GM18499 (cell line): ENCODE data around the gene ERBB4.
"Not testable (repeated sequence)": the region's sequence is repeated elsewhere in the genome, so short reads cannot be mapped to it uniquely, and the experiment has no call there.

ENCODE experiments used
- ATAC-seq: cut with Tn5 transposase; IDR thresholded peaks from one replicate; pipeline ENCODE4 v1.9.1; 2021; ENCODE audit warnings: moderate number of reproducible peaks; ENCODE audit not compliant: insufficient read depth, unreplicated experiment

ERBB4 gene

DNA sequence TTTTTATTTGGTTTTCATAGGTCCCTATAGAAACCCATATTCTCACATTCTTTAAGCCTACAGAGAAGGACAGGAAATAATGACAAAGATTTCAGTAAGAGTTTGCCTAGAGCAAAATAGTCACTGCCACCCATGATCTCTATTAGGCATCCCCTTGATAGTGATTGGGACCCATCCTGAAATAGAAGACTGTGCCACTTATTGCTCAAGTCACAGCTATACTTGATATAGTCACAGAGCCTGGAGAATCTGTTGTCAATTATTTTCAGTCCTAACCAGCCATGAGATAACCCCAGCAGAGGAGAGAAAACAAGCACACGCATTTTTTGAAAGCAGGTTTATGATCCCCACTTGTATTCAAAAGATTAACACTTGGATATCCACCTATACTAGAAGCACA is 8.2 kb downstream of the ERBB4 start:
- no peak for ATAC-seq

DNA sequence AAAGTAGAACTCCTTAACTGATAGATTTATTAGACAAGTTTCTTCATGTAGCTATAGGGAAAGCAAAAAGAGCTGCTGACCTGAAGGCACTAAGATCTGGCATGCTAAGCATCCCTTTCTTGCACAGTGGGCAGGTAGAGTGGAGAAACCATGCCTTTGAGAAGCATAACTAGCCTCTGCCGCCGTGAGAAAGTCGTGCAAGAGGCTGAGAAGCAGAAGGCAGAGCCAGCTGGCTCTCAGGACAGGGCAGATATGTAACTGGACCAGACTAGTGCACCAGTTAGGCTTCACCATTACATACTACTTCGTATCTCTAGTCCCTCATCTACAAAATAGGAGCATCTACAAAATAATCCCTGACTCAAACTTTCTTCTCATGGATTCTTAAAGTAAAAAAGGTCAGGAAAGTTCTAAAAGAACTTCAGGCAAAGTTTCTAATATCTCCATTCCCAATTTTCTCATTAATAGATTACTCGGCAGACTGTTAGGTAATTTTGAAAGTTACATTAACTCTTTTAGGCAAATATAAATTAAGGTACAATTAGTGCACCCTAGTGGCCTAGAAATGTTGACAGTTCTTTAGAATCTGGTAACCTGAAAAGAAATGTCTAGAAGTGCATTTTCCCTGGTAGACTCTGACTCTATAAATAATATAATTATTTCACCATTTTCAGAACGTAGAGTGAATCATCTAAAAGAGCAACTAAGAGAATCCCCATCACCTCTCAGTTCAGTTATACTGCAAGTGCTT is 10.3 kb downstream of the ERBB4 start:
- ATAC-seq = no peak

DNA sequence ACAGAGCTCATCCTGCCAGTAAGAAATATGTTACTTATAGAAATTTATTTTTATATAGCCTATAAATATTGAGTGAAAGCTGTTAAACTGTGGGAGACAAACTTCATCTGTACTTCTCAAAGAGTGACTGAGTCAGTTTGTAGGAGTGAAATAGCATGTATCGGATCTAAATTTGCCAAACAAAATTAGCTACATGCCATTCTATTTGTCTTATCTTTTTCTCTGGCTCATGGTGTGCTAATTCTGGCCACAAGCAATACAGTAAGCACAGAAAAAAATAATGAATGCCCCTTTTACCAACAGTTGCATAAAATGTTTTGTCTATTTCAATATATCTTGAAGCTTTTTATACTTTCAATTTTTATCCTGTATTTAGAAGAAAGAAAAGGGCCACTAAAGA is 12.5 kb downstream of the ERBB4 start:
- no peak for ATAC-seq

DNA sequence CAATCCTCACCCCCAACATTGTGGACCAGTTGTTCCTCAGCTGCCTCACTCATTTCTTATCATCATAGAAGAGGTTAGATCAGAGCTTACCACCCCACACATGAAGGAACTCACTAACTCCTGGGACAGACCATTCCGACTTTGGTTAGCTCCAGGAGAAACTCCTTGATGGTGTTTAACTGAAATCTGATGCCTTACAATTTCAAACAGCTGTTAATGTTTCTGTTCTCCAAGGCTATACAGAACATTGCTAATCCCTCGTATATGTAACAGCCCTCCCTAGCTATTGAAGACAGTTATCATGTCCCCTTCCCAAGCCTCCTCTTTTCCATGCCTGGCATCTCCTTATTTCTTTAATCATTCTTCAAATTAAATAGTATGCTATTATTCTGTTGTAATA is 14.8 kb downstream of the ERBB4 start:
- ATAC-seq = no peak

DNA sequence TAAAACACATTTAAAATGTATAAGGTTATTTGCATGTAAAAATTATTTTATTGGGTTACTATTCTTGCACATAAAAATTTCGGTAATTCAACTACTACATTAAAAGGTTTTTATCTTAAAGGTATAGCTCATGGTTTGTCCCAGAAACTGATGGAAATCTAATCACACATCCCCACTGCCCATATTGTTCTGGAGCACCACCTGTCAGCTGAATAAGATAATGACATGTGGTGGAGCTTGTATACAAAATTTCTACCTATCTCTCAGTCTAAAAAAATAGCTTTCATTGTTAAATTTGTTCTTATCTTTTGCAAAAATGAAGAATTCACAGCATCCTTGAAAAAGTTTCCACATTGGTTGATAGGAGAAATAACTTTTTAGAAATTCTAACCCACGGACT is 18.3 kb downstream of the ERBB4 start:
- no peak for ATAC-seq

DNA sequence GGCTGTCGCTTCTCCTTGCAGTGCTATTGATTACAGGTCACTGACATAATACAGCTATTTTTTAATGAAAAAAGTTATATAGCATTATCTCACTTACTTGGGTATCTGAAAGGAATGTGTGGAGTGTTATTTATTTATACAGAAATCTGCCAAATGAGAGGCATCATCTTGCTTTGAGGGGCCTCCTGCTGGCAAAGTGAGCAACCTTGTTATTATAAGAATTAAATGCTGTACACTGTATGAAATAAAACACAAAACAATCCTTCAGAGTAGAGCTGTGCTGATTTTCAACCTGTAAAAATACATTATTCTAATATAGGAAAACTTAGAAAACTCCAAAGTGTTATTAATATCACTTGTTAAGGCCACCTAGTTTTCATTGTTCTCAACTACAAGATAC is 20.9 kb downstream of the ERBB4 start:
- no peak for ATAC-seq

DNA sequence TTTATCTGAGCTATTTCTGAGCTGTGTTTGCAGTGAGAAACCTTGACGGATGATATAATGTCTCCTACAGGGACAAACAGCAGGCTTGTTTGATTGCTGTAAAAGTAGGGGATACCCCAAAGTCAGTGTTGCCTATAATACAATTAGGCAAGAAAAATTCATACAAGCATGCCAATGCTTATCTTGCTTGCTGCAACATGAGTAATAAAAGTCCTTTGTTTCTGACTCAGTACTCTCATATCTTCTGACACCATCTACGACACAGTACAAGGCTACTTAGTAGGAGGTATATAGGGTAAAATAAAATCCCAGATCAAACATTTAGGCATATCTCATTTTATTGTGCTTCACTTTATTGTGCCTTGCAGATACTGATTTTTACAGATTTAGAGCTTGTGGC is 33.0 kb downstream of the ERBB4 start:
- peak; percentile 70 for ATAC-seq

DNA sequence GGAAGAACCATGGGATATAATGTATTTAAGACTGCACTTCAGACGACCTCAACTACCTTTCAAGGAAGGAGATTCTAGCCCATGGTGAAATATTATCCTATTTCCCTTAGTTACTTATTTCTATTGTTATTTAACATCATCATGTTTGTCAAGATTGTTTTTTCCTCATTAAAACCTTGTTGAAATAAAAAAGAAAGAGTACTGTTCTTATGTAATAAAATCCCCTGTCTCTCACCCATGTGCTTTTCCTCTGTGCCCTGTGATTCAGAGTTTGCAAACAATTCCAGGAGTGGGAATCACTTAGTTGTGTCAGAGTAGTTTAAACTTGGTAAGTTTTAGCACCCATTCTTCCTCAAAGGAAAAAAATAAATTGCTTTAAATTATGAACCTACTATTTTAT is 43.6 kb downstream of the ERBB4 start:
- ATAC-seq = no peak

DNA sequence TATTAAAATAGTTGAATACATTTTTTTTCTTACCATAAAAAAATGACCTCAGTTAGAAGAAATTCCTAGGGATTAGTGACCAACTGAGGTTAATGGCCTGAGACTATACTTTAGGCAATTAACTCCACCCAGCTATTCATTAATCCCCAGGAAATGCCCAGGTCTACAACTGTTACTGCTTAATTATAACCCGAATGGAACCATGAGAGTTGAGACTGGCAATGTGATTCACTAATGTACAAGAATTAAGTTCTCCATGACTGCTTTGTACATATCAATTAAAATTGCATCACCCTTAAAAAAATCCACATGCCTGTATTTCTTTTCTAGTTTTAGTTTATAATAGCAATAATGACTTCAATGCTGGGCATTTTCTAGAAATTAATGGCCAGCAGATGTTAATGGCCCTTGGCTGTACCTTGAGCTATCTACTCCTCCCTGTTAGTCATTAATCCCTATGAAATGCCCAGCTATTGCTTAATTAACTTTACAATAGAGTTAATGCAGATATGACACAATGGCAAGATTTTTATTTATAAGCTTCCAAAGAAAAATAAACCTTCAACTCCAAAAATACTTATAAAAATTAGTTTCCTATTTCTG is 44.1 kb downstream of the ERBB4 start:
- ATAC-seq = no peak

DNA sequence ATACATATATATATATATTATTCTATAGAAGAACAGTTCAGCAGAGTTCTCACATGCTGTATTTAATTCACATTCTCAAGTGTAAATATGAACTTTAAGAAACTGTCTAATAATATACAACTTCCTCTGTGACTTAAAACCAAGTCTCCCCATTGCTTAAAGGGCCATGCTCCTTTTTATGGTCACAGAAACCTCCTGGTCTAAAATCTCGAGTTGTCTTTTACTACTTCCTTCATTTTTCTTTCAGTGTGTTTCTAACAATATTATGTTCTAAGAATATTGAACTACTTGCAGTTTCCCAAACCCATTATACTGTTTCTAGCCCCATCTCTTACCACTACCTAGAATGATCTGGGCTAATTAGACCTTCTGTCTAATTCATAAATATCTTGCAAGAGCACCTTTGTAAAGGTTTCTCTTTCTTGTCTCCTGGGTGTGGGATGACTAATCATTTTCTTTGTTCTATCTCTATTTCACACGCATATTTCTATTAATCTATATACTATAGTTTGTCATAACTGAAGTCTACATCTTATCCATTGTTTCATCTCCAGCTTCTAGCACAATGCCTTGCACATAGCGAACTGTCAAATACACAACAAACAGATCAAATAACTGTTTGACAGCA is 48.8 kb downstream of the ERBB4 start:
- peak; percentile 79 for ATAC-seq

DNA sequence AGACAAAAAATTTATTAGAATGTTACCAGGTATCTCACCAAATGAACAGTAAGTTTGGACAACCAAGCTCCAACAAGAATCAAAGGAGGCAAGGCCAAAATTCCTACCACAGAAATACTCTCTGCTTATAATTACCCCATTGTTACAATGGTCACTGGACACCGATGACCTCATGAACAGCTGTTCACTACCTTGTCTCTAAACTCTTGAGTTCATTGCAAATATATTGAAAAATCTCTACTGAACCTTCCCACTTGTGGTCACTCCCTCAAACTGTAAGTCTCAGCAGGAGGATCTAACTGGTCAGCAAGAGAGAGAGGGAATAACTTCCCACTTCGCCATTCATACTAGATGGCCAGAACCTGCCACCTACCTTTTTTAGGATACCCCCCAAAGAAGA is 50.0 kb downstream of the ERBB4 start:
- no peak for ATAC-seq

DNA sequence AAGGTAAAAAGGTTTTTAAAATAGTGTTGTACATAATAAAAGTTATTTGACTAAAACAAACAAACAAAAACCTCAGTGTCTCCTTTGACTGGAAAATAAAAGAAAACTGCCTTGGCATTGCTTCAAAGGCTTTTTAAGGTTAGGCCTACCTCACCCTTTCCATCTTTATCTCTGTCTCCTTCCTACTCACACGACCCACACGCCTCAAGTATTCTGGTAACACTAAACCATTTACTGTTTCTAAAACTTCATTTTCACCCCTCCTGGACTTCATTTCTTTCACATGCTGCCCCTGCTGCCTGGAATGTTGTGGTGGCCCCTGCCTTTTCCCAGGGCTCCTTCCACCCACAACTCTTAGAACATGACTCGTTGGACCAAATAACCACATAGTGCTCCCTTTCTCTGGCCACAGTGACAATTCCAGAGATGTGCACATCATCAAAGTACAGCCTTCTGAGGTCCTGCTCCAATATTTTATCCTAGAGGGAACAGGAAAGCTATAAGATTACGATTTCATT is 54.0 kb downstream of the ERBB4 start:
- ATAC-seq = no peak

DNA sequence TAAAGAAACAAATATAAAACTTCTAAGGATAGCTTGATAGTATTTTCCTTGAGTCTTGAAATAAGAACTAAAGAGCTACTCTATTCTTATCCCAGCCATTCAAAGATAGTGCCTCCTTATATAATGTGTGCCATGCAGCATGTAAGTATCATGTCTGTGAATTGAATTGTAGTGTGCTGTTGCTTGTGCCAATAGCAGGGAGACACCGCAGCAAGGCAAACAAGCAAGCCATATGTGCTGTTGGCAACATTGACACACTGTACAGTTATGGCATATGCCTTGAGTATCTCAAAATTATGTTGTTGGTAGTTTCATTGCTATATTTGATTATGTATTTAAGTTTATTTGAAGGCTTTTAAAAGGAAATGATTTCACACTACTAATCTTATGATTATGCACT is 58.2 kb downstream of the ERBB4 start:
- no peak for ATAC-seq

DNA sequence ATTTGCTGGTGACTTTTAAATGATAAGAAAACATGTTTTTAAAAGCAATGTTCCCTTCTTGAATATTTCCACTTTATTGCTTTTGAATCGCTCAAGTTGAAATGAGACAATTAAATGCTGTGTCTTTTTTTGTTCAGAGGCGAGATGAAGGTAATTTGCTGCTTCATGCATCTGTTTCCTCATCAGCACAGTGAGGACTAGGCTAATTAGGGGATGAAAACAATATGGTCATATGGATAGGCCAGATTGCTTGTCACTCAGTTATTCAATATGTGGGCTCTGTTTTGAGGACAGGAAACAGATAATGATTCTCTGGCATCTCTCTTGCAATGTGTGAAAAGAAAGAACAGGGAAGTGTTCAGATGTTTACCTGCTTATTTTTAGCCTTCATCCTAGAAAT is 61.0 kb downstream of the ERBB4 start:
- no peak for ATAC-seq

DNA sequence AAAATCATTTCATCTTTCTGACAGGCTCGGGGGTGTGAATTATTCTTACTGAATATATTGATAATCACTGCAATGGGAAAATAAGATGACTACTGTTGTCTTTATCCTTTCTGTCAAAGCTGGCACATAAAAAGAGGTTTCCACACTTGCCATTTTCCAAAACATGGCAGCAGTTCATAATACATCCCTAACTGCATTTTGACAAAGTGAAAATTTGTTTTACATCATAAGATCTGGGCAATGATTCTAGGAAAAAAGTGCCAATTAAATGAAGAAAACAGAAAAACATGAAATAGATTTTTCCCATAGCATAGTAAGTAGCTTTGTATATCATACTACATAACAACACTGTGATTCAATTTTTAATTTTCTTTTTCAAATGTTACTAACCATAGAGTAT is 65.4 kb downstream of the ERBB4 start:
- no peak for ATAC-seq

DNA sequence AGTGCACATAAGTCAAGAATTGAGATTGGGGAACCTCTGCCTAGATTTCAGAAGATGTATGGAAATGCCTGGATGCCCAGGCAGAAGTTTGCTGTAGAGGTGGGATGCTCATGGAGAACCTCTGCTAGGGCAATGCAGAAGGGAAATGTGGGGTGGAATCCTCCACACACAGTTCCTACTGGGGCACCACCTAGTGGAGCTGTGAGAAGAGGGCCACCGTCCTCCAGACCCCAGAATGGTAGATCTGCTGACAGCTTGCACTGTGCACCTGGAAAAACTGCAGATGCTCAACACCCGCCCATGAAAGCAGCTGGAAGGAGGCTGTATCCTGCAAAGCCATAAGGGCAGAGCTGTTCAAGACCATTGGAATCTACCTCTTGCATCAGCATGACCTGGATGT is 71.1 kb downstream of the ERBB4 start:
- ATAC-seq = not testable (repeated sequence)

DNA sequence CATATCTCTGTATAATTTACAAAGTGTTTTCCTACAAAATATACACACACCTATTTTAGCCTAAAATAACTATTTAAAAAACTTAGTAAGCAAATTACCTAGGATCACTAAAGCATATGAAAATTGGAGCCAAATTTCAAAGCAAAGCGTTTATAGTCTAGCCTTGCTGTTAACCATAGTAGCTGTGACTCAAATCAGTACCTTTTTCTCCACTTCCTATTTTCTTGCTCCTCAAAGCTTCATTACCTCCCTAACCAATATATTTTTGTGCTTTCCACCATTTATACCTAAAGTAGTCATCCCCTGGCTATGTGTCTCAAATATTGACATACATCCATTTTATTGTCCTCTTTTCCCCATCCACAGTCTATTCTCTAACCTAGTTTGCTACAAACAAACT is 73.1 kb downstream of the ERBB4 start:
- no peak for ATAC-seq

DNA sequence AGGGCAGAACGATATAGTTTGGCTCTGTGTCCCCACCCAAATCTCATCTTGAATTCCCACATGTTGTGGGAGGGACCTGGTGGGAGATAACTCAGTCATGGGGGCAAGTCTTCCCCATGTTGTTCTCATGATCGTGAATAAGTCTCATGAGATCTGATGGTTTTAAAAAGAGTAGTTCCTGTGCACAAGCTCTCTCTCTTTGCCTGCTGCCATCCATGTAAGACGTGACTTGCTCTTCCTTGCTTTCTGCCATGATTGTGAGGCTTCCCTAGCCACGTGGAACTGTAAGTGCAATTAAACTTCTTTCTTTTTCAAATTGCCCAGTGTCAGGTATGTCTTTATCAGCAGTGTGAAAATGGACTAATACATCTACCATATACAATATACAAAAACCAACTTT is 76.9 kb downstream of the ERBB4 start:
- ATAC-seq = not testable (repeated sequence)

DNA sequence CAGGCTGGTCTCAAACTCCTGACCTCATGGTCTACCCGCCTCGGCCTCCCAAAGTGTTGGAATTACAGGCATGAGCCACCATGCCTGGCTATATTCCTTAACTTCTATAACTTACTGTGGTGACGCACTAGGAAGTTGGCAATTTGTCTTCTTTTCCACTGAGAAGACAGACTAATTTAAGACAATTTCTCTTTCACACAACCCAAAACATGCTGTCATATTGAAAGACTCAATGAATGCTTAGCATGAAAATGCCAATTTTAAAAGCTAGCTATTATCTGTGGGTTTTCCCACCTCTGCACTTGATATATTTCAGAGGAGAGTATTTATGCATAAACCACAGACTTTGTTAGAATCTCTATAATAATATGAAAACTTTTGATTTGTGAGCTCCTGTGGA is 84.5 kb downstream of the ERBB4 start:
- ATAC-seq = no peak

DNA sequence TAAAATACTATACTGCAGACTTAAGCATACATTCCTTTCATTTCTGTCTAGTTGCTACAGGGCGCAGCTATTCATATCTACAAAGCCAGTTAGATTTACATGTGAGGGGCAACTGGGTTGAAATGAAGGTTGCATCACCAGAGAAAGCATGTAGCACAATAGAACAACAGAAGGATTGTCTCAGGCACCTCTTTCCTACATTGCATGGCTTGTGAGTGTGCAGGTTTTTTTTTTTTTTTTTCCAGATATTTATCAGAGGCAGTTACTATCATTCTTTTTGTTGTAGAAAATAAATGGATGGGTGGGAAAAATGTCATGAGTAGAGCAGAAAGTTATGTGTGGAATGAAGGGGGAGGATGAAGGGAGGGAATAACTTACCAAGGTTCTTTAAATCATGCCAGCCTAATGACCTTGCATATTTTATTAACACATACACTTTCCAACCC is 86.8 kb downstream of the ERBB4 start:
- no peak for ATAC-seq

DNA sequence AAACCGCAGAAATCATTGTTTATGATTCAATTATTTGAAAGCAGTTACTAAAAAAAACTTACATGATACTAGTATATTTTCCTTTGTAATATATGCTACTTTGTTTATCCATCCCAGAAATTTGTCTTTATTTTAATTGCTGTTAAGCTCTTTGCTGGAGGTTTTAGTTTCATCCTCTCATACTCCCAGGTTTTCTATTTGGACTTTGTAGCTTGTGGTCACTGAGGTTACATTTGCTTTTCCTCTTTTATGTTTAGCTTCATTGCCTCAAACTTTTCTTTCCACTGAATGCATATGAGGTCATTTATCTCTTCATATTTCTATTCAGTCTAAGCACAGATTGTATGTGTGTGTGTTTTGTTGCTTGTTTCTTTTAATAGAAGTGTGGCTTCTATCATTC is 89.9 kb downstream of the ERBB4 start:
- no peak for ATAC-seq

DNA sequence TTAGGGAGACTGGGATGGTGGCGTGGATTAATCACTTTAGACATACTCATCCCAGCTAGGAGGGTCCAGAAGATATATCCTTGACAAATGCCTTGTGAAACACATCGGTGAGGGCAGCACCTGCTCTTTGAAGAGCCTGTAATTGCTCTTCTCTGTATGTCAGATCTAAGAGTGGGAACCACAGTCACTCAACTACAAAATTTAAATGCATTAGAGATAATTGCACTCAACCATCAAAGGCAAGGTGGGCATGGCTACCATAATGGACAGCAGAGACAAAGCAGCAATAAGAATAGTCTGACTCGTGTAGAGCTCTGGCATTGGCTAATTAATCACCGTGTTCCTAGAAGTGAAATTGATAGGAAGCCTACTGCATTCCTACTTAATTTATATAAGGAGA is 96.8 kb downstream of the ERBB4 start:
- no peak for ATAC-seq
